Measurements from ENCODE around the gene LNP1. TPM values are rescaled to one million over a fixed set of nuclear protein-coding genes. Genes with fewer than 3 reads are reported as not detected.

LNP1 gene
- total RNA-seq, 2 donors from 2014 or later: 4.3 to 7.9 TPM

DNA sequence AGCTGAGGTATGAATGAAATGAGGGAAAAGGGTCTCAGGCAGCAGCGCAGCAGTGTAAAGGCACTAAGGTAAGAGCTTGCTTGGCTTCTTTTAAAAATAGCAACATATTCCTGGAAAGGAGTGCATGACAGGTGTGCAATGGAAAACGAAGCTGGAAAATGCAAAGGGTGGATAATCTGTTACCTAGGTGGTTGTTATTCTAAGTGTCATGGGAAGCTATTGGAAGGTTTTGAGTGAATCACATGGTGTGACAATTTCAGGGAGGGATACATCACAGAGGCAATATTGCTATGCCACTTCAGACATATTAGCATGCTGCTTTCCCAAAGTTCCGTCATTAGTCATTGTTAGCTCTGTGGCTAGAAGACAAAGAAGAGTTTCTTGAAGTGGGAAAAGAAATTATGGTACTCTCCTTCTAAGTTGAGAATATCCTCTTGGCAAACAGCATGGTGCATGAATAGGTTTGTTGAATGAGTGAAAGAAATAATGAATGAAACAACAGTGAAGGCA is 62.4 kb downstream of the LNP1 start:
- no peaks in the 10 kb centered on the region for H3K27me3 Mint-ChIP-seq (ENCODE audit: insufficient read depth)
- peaks cover 19% of the 10 kb centered on the region for H3K9me3 ChIP-seq (ENCODE audit: control insufficient read depth, low read length)
- H3K27ac ChIP-seq (ENCODE audit: low read depth, low read length): no peak overlapping the region
- no peak overlapping the region for H3K4me3 Mint-ChIP-seq
- H3K27me3 ChIP-seq (ENCODE audit: control insufficient read depth, insufficient read depth, low read length, poor library complexity, severe bottlenecking): no peaks in the 10 kb centered on the region
- TF ChIP-seq, protein P1, sequence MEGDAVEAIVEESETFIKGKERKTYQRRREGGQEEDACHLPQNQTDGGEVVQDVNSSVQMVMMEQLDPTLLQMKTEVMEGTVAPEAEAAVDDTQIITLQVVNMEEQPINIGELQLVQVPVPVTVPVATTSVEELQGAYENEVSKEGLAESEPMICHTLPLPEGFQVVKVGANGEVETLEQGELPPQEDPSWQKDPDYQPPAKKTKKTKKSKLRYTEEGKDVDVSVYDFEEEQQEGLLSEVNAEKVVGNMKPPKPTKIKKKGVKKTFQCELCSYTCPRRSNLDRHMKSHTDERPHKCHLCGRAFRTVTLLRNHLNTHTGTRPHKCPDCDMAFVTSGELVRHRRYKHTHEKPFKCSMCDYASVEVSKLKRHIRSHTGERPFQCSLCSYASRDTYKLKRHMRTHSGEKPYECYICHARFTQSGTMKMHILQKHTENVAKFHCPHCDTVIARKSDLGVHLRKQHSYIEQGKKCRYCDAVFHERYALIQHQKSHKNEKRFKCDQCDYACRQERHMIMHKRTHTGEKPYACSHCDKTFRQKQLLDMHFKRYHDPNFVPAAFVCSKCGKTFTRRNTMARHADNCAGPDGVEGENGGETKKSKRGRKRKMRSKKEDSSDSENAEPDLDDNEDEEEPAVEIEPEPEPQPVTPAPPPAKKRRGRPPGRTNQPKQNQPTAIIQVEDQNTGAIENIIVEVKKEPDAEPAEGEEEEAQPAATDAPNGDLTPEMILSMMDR (conservative IDR thresholded peaks at IDR 0.05): no peak
- peaks cover 33% of the 10 kb centered on the region for H3K9me3 Mint-ChIP-seq
- no peak overlapping the region for H3K27ac Mint-ChIP-seq
- H3K4me3 ChIP-seq (ENCODE audit: low read length): no peak overlapping the region
- DNase-seq: no peak
- no peak overlapping the region for H3K9ac ChIP-seq (ENCODE audit: extremely low read depth, low read length, poor library complexity, severe bottlenecking)
- H3K36me3 Mint-ChIP-seq (ENCODE audit: low read depth): peaks cover 3% of the 10 kb centered on the region
- H3K4me1 ChIP-seq (ENCODE audit: control insufficient read depth, insufficient read depth, low read length): no peaks in the 10 kb centered on the region
- H3K4me1 Mint-ChIP-seq: no peaks in the 10 kb centered on the region
- H3K36me3 ChIP-seq (ENCODE audit: control insufficient read depth, insufficient read depth, low read length): no peaks in the 10 kb centered on the region
- 81 to 94% methylated on average over 3 of the region's 3 CpGs for WGBS, 2 experiments (ENCODE audit: insufficient coverage in 1 of 2, insufficient read length in 1 of 2)

DNA sequence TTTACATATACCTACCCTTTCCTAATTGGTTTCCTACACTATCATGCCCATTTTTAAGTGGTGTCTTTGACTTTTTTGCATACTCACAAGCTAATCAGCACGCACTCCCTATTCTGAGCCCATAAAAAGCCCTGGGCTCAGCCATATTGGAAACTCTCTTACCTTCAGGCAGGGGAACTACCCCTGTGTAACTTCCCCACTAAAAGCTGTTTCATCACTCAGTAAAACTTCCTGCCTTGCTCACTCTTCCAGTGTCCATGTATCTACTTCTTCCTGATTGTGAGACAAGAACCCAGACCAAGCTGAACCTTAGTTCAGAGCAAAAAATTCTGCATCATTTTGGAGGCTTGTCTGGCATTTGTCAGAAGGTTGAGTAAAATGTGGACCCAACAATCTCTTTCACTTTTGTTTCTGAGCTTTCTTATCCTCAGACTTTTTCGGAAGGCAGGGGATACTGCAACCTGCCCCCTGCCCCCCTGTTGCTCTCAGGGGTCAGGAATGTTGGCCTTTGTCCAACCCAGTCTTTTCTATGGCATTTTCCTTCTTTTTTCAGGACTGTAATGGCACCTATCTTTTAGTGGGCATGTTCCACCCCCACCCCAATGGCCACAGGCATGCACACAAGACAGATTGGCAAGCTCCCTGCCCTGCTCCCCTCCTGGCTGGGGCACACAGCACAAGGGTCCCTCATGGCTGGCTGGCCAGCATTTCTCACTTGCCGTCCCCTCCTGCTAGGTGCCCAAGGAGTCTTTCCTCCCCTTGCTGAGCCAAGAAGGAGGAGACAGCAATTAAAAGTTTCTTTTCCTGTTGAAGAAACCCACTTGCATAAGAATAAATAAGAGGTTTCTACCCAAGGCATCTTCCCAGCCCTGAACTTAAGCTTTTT is 64.8 kb downstream of the LNP1 start:
- Histone ChIP-seq H3K4me3 (ENCODE audit: low read length) (no peak overlapping the region), H3K36me3 (ENCODE audit: control insufficient read depth, insufficient read depth, low read length) (no peaks in the 10 kb centered on the region), H3K4me1 (ENCODE audit: control insufficient read depth, insufficient read depth, low read length) (no peaks in the 10 kb centered on the region), H3K27ac (ENCODE audit: low read depth, low read length) (no peak overlapping the region), H3K27me3 (ENCODE audit: control insufficient read depth, insufficient read depth, low read length, poor library complexity, severe bottlenecking) (no peaks in the 10 kb centered on the region), H3K9ac (ENCODE audit: extremely low read depth, low read length, poor library complexity, severe bottlenecking) (no peak overlapping the region), H3K9me3 (ENCODE audit: control insufficient read depth, low read length) (peaks cover 43% of the 10 kb centered on the region)
- no peak for DNase-seq
- H3K27ac Mint-ChIP-seq: no peak overlapping the region
- no peaks in the 10 kb centered on the region for H3K4me1 Mint-ChIP-seq
- 85 to 86% methylated on average over 3 of the region's 3 CpGs for WGBS, 2 experiments (ENCODE audit: insufficient coverage in 1 of 2, insufficient read length in 1 of 2)
- no peaks in the 10 kb centered on the region for H3K27me3 Mint-ChIP-seq (ENCODE audit: insufficient read depth)
- TF ChIP-seq, protein P1 (conservative IDR thresholded peaks at IDR 0.05): no peak
- no peak overlapping the region for H3K4me3 Mint-ChIP-seq
- H3K9me3 Mint-ChIP-seq: peaks cover 51% of the 10 kb centered on the region
- peaks cover 2% of the 10 kb centered on the region for H3K36me3 Mint-ChIP-seq (ENCODE audit: low read depth)

DNA sequence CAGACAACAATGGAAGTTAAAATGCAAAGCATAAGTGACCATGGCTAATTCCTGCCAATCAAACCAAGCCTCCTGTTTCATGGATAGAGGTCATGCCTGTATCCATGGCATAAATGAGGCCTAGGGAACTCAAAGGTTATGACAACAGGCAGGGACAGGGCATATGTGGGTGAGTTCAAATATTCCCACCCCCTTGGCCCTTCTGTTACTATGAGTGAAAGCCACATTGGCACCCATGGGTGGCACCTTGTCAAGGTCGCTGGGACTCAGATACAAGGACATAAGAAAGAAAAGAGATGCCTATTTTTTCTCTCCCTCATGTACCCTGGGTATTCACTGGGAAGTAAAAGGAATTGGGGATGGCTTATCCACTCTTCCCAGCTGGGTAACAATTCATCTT is 65.8 kb downstream of the LNP1 start:
- no peak overlapping the region for H3K9ac ChIP-seq (ENCODE audit: extremely low read depth, low read length, poor library complexity, severe bottlenecking)
- H3K4me1 Mint-ChIP-seq: no peaks in the 10 kb centered on the region
- peaks cover 2% of the 10 kb centered on the region for H3K36me3 Mint-ChIP-seq (ENCODE audit: low read depth)
- no peaks in the 10 kb centered on the region for H3K27me3 ChIP-seq (ENCODE audit: control insufficient read depth, insufficient read depth, low read length, poor library complexity, severe bottlenecking)
- WGBS, 2 experiments (ENCODE audit: insufficient coverage in 1 of 2, insufficient read length in 1 of 2): 88% methylated on average over 1 of the region's 1 CpG; no CpG with 5 or more reads in 1 of the 2 experiments
- H3K36me3 ChIP-seq (ENCODE audit: control insufficient read depth, insufficient read depth, low read length): no peaks in the 10 kb centered on the region
- no peaks in the 10 kb centered on the region for H3K27me3 Mint-ChIP-seq (ENCODE audit: insufficient read depth)
- peaks cover 52% of the 10 kb centered on the region for H3K9me3 ChIP-seq (ENCODE audit: control insufficient read depth, low read length)
- no peak overlapping the region for H3K27ac Mint-ChIP-seq
- TF ChIP-seq, protein P1 (conservative IDR thresholded peaks at IDR 0.05): no peak
- no peaks in the 10 kb centered on the region for H3K4me1 ChIP-seq (ENCODE audit: control insufficient read depth, insufficient read depth, low read length)
- H3K9me3 Mint-ChIP-seq: peaks cover 57% of the 10 kb centered on the region
- no peak overlapping the region for H3K27ac ChIP-seq (ENCODE audit: low read depth, low read length)
- H3K4me3 Mint-ChIP-seq: no peak overlapping the region
- no peak for DNase-seq
- H3K4me3 ChIP-seq (ENCODE audit: low read length): peak overlapping the region; percentile 14

Data from endodermal cell (in vitro differentiated cells).